NT2/D1 (cell line): ENCODE measurements around the gene IL5RA.

Source experiments
- SUZ12 ChIP-seq: IDR thresholded peaks from 2 replicates; pipeline ENCODE4 v1.6.1; 2011; ENCODE audit not compliant: insufficient read length, insufficient read depth; ENCODE audit errors: extremely low read depth
- YY1 ChIP-seq: IDR thresholded peaks from 2 replicates; pipeline ENCODE4 v1.6.1; 2011; ENCODE audit not compliant: insufficient read length, insufficient read depth
- ZNF274 ChIP-seq: IDR thresholded peaks from 2 replicates; pipeline ENCODE4 v1.6.1; 2011; ENCODE audit warnings: mild to moderate bottlenecking, low read depth, low read length

DNA sequence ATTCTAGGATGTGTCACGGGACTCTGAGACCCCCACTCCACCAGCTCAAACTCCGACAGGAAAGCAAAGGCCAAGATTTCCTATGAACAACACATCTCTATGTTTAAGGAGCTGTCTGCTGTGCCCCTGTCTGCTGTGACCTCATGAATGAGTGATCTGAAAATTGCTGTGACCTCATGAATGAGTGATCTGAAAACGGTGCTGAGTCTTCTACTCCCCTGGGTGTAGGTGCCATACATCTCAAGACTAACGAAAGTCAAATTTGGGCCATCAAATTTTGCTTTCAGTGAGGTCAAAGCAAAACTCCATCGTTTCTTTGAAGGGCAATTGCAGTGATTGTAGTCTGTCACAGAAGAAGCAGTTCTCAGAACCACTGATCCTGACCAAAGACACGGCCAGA is 24.4 kb downstream of the IL5RA start:
- no peak for TF ChIP-seq SUZ12
- TF ChIP-seq YY1 = no peak
- TF ChIP-seq ZNF274 = no peak
